ENCODE data around the gene ZFHX3.

Gene ZFHX3

GRCh38 chr16:73076324-73076810, 28.4 kb upstream of the ZFHX3 start:
- TF ChIP-seq TCF12 (IDR thresholded peaks at IDR 0.05; ENCODE audit: low read depth) (no peak), CEBPB (IDR thresholded peaks at IDR 0.05) (no peak), EP300 (IDR thresholded peaks at IDR 0.05; ENCODE audit: borderline replicate concordance) (no peak), NFIC (IDR thresholded peaks at IDR 0.05) (no peak), CREB1 (IDR thresholded peaks at IDR 0.05; ENCODE audit: low read depth) (no peak), FOXM1 (IDR thresholded peaks at IDR 0.05; ENCODE audit: borderline replicate concordance, low read depth) (no peak), MAX (IDR thresholded peaks at IDR 0.05) (no peak), USF1 (IDR thresholded peaks at IDR 0.05) (no peak), EGR1 (IDR thresholded peaks at IDR 0.05) (no peak), TAF1 (IDR thresholded peaks at IDR 0.05; ENCODE audit: low read depth) (no peak)

DNA sequence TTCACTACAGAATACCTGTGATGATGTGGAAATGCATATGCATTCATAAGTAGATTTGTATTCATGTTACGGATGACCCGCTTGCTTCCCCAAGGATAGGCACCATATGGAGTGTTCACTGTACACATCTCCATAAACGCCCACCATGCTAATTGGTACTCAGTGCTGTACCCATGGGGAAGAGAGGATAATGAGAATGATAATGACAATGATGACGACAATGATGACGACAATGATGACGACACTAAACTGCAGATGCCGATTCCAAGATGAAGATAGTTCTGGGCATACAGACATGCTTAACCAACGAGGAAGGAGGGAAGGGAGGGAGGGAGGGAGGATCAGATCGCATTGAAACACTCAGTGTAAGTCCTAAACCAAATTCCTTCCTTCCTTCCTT, 26.5 kb upstream of the ZFHX3 start:
- no peak for TF ChIP-seq MAX (IDR thresholded peaks at IDR 0.05)
- no peak for TF ChIP-seq NFIC (IDR thresholded peaks at IDR 0.05)
- no peak for TF ChIP-seq RAD21 (IDR thresholded peaks at IDR 0.05; ENCODE audit: low read depth)
- TF ChIP-seq USF1 (IDR thresholded peaks at IDR 0.05): no peak
- TF ChIP-seq CREB1 (IDR thresholded peaks at IDR 0.05; ENCODE audit: low read depth): no peak
- TF ChIP-seq TAF1 (IDR thresholded peaks at IDR 0.05; ENCODE audit: low read depth): no peak
- TF ChIP-seq TEAD4 (IDR thresholded peaks at IDR 0.05): no peak
- no peak for TF ChIP-seq YY1 (IDR thresholded peaks at IDR 0.05; ENCODE audit: low read depth)

GRCh38 chr16:73071131-73071940, 23.4 kb upstream of the ZFHX3 start:
- TF ChIP-seq TAF1 (IDR thresholded peaks at IDR 0.05; ENCODE audit: low read depth): no peak
- peak; percentile 47; the same call in 1 of the 2 replicates for TF ChIP-seq MAX (IDR thresholded peaks at IDR 0.05)
- no peak for TF ChIP-seq TCF12 (IDR thresholded peaks at IDR 0.05; ENCODE audit: low read depth)

DNA sequence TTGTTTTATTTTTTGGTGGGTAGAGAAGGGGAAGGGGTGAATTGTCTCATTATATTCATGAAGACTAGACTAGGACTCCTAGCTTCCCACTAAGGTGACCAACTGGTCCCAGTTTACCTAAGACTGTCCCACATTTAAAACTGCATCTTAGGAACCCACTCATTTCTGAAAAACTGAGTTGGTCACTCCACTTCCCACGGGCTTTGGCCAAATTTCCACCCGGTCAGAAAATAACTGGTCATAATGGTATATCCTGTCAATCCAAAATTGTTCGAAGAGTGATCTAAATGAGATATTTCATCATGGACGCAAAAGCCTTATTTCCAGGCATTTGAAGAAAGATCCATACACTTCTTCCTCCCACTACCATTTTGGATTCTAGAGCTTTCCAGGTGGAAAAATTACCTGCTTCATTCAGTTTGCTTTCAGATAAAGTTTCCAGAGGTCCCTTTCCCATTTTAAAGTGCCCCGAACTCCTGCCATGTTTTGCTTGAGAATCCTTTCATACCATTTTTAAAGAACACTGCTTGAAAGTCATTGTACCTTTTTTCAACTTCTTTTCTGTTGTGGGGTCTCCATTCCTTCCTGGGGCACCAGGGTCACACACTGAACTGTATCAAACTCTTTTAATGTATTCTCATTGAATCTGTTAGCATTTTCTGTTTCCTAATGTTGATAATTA, 21.8 kb upstream of the ZFHX3 start:
- TF ChIP-seq EGR1 (IDR thresholded peaks at IDR 0.05) (no peak), EP300 (IDR thresholded peaks at IDR 0.05; ENCODE audit: borderline replicate concordance) (no peak), NFIC (IDR thresholded peaks at IDR 0.05) (no peak), TAF1 (IDR thresholded peaks at IDR 0.05; ENCODE audit: low read depth) (no peak), CEBPB (IDR thresholded peaks at IDR 0.05) (no peak), RAD21 (IDR thresholded peaks at IDR 0.05; ENCODE audit: low read depth) (no peak), CREB1 (IDR thresholded peaks at IDR 0.05; ENCODE audit: low read depth) (no peak), TCF12 (IDR thresholded peaks at IDR 0.05; ENCODE audit: low read depth) (no peak), ZBTB7A (IDR thresholded peaks at IDR 0.05; ENCODE audit: low read depth) (no peak), USF1 (IDR thresholded peaks at IDR 0.05) (no peak), YY1 (IDR thresholded peaks at IDR 0.05; ENCODE audit: low read depth) (no peak), FOXM1 (IDR thresholded peaks at IDR 0.05; ENCODE audit: borderline replicate concordance, low read depth) (no peak), MAX (IDR thresholded peaks at IDR 0.05) (no peak), TEAD4 (IDR thresholded peaks at IDR 0.05) (no peak)
- TF ChIP-seq, protein P1, sequence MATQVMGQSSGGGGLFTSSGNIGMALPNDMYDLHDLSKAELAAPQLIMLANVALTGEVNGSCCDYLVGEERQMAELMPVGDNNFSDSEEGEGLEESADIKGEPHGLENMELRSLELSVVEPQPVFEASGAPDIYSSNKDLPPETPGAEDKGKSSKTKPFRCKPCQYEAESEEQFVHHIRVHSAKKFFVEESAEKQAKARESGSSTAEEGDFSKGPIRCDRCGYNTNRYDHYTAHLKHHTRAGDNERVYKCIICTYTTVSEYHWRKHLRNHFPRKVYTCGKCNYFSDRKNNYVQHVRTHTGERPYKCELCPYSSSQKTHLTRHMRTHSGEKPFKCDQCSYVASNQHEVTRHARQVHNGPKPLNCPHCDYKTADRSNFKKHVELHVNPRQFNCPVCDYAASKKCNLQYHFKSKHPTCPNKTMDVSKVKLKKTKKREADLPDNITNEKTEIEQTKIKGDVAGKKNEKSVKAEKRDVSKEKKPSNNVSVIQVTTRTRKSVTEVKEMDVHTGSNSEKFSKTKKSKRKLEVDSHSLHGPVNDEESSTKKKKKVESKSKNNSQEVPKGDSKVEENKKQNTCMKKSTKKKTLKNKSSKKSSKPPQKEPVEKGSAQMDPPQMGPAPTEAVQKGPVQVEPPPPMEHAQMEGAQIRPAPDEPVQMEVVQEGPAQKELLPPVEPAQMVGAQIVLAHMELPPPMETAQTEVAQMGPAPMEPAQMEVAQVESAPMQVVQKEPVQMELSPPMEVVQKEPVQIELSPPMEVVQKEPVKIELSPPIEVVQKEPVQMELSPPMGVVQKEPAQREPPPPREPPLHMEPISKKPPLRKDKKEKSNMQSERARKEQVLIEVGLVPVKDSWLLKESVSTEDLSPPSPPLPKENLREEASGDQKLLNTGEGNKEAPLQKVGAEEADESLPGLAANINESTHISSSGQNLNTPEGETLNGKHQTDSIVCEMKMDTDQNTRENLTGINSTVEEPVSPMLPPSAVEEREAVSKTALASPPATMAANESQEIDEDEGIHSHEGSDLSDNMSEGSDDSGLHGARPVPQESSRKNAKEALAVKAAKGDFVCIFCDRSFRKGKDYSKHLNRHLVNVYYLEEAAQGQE (IDR thresholded peaks at IDR 0.05; ENCODE audit: low read depth): no peak

GRCh38 chr16:73068541-73069401, 20.8 kb upstream of the ZFHX3 start:
- TF ChIP-seq TCF12 (IDR thresholded peaks at IDR 0.05; ENCODE audit: low read depth) (no peak), CEBPB (IDR thresholded peaks at IDR 0.05) (no peak), EP300 (IDR thresholded peaks at IDR 0.05; ENCODE audit: borderline replicate concordance) (no peak), TEAD4 (IDR thresholded peaks at IDR 0.05) (no peak), RAD21 (IDR thresholded peaks at IDR 0.05; ENCODE audit: low read depth) (no peak), FOXM1 (IDR thresholded peaks at IDR 0.05; ENCODE audit: borderline replicate concordance, low read depth) (no peak), YY1 (IDR thresholded peaks at IDR 0.05; ENCODE audit: low read depth) (no peak), EGR1 (IDR thresholded peaks at IDR 0.05) (no peak), USF1 (IDR thresholded peaks at IDR 0.05) (no peak), NFIC (IDR thresholded peaks at IDR 0.05) (no peak), TAF1 (IDR thresholded peaks at IDR 0.05; ENCODE audit: low read depth) (no peak), MAX (IDR thresholded peaks at IDR 0.05) (no peak), CREB1 (IDR thresholded peaks at IDR 0.05; ENCODE audit: low read depth) (no peak)
- TF ChIP-seq, protein P1 (IDR thresholded peaks at IDR 0.05; ENCODE audit: low read depth): no peak
